ENCODE results near the gene HDAC2.
"Not testable (repeated sequence)": the region's sequence is repeated elsewhere in the genome, so short reads cannot be mapped to it uniquely, and the experiment has no call there.

Gene HDAC2

GRCh38 chr6:113970805-113971676 lies at the start of gene HDAC2:
Gene HDAC2, minus strand, starts transcription at chr6:113971148. Its CDS starts 240 bp downstream, at chr6:113970908.
- peak; percentile 87 for DNase-seq (ENCODE audit: low spot score)

DNA sequence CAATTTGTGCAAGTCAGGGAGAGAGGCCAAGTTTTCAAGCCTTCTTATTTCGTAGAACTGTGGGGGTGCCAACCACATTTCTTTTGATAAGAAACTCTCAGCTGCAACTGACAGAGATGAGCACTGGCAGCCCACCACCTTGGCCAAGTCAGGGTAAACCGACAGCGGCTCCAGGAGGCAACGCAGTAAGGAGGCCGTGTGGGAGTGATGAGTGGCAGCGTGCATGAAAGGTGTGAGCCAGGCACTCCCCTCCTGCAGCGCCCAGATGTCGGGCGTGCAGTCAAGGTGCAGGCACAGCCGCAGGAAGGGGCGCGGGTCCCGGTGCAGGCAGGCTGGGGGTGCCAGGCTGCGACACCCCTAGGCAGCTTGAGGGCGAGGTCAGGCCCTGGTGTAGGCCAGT lies 49.2 kb upstream of the HDAC2 start:
- DNase-seq (ENCODE audit: low spot score), result no peak

GRCh38 chr6:114017146-114017545 lies 46.2 kb upstream of the HDAC2 start:
- DNase-seq (ENCODE audit: low spot score), result not testable (repeated sequence)

GRCh38 chr6:114014106-114014505 lies 43.2 kb upstream of the HDAC2 start:
- not testable (repeated sequence) for DNase-seq (ENCODE audit: low spot score)

DNA sequence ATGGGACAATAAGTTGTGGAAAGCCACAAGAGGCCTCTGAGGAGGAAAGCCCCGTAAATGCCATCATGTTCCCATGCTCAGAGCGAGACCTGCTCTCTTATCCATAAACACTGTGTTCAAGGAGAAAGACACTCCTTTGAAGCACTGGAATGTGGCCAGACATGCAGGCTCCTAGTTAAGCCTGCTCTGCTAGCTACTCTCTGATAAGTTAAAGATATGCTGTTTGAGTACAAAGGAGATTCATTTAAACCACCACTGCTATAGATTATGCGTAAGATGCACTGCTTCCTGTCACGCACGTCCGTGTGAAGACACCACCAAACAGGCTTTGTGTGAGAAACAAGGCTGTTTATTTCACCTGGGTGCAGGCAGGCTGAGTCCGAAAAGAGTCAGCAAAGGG lies 40.5 kb upstream of the HDAC2 start:
- DNase-seq (ENCODE audit: low spot score), result not testable (repeated sequence)

- DNase-seq (ENCODE audit: low spot score), result no peak
Observed at GRCh38 chr6:114010540-114010939, 39.6 kb upstream of the HDAC2 start.

DNA sequence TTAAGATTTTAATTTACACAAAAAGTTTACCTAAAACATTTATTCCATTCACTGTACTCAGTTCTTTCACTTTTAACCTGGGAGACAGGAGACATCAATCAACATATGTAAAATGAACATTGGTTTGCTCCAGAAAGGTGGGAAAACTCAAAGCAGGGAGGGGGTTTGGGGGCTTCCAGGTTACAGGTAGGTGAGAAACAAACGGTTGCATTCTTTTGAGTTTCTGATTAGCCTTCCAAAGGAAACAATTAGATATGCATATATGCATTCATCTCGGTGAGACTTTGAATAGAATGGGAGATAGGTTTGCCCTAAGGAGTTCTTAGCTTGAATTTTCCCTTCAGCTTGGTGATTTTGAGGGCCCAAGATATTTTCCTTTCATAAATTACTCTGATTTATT lies 38.2 kb upstream of the HDAC2 start:
- DNase-seq (ENCODE audit: low spot score), result no peak

DNA sequence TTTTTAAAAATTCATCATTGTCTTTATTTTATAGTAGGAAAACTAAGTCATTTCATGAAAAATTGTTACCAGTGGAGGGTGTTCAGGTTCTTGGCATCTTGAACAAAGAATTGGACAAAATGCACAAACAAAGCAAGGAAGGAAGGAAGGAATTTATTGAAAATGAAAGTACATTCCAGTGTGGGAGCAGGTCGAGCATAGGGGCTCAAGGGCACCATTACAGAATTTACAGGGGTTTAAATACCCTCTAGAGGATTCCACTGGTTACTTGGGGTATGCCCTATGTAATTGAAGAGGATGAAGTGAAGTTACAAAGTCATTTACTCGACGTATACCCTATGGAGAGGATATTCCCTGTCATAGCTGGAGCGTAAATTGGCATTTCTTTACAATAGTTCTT lies 37.4 kb upstream of the HDAC2 start:
- DNase-seq (ENCODE audit: low spot score), result no peak

- no peak for DNase-seq (ENCODE audit: low spot score)
Observed at GRCh38 chr6:114007516-114007915, 36.6 kb upstream of the HDAC2 start.

- DNase-seq (ENCODE audit: low spot score), result no peak
Observed at GRCh38 chr6:114001354-114001753, 30.4 kb upstream of the HDAC2 start.

- no peak for DNase-seq (ENCODE audit: low spot score)
Observed at GRCh38 chr6:114000069-114000468, 29.1 kb upstream of the HDAC2 start.

DNA sequence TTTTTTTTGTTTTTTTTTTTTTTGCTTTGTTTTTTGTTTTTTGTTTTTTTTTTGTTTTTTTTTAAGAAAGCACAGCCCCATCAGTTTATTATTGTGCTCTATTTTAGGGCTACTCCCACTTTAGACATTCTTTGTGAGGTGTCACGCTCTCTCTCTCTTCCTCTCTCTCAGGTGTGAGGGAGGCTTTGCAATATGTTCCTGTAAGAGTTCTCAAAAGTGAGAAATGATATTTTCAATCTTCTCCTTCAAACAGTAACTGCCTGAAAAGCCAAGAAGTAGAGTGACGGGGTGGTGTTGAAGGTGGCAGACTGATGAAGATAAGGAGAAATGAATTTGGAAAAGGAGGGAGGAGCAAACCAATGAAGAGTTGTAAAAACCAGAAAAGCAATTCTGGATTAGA lies 28.3 kb upstream of the HDAC2 start:
- no peak for DNase-seq (ENCODE audit: low spot score)

- DNase-seq (ENCODE audit: low spot score), result no peak
Observed at GRCh38 chr6:113998811-113999210, 27.9 kb upstream of the HDAC2 start.

DNA sequence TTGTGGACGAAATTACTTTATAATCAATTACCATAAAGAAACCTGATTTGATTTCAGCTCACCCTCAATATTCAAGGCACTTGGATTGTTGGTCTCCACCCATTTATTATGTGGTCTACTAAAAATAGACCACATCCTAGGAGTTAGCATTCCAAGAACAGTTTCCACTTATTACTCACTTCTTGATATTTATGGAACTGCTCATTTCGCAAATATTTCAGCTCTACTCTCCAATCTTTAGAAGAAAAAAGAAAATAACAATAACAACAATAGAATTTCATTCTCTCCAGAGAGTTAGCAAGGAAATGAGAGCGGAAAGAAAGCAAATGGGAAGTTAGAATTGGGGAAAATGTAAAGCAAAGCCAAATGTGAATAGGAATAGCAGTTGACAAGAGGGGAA lies 26.2 kb upstream of the HDAC2 start:
- DNase-seq (ENCODE audit: low spot score), result no peak

DNA sequence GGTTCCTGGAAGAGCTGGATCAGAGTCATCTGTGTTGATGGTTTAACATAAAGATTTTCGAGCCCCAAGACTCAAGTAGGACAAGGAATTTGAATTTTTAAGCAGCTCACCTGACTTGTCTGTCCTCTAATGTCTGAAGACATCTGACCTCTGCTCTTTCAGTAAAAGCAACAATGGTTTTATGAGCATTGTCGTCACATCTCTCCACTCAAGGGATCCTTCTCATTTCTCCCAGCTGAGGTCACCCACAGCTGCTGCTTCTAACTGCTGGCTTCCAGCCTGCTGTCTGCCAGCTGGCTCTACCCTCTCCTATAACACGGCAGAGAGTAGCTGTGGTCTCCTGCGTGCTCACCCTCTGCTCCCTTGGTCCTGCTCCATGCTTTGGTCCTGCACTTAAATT lies 24.7 kb upstream of the HDAC2 start:
- DNase-seq (ENCODE audit: low spot score), result peak; percentile 16

DNA sequence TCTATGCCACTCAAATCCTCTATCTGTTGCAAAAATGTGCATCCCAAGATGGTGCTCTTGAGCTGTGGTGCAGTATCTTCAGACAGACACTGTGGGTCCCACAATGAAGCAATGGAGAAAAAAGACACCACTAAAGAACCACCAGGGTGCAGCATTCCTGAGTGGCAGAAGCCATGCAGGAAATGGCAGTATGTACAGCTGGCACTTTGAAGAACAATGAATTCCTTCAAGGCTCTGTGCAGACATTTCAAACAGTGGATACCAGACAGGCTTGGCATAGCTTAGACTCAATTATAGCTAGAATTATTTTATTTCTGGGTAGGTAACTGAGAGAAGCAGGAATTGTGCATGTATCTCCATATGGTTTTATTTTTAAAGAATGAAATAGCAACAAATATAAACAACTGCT lies 24.0 kb upstream of the HDAC2 start:
- peak; percentile 65 for DNase-seq (ENCODE audit: low spot score)

- no peak for DNase-seq (ENCODE audit: low spot score)
Observed at GRCh38 chr6:113989675-113990074, 18.7 kb upstream of the HDAC2 start.

DNA sequence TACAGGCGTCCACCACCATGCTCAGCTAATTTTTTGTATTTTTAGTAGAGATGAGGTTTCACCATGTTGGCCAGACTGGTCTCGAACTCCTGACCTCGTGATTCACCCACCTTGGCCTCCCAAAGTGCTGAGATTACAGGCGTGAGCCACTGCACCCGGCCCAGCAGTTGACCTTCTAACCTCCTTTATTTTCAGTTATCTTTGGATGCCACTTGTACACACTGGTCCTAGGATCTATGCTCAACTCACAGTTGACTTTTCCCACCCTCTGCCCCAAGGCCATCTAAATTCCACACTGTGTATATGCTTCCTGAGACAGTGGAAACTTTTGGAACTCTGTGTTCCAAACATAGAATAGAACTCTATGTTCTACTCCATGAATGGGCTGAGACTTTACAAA lies 11.7 kb upstream of the HDAC2 start:
- DNase-seq (ENCODE audit: low spot score), result not testable (repeated sequence)

GRCh38 chr6:113982055-113982550 lies 11.2 kb upstream of the HDAC2 start:
- DNase-seq (ENCODE audit: low spot score), result no peak

GRCh38 chr6:113980937-113981554 lies 10.1 kb upstream of the HDAC2 start:
- peak; percentile 36 for DNase-seq (ENCODE audit: low spot score)

GRCh38 chr6:113979937-113980336 lies 9.0 kb upstream of the HDAC2 start:
- DNase-seq (ENCODE audit: low spot score), result no peak

DNA sequence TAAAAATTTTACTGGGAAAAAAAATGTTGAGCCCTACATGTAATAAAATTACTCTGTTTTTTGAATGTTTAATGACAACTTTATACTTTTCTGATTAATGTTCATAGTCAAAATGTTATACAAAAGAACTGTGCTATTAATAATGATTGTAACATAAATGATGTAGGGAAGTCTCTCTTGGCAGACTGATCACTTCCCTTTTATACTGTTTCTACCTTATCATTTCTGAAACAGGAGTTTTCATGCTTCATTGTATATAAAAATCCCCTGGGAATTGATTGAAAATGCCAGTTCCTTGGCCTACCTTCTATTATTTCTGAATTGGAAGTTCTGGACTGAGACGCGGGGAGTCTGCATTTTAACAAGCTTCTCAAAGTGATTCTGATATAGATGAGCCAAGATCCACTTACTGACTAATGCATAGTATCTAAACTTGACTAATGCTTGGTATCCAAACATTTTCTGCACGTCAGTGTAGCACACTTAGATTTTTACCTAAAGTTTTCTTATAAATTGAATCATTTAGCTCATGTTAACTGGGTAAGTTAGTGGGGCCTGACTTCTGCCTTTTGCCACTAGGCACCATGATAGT lies 7.2 kb upstream of the HDAC2 start:
- DNase-seq (ENCODE audit: low spot score), result no peak

DNA sequence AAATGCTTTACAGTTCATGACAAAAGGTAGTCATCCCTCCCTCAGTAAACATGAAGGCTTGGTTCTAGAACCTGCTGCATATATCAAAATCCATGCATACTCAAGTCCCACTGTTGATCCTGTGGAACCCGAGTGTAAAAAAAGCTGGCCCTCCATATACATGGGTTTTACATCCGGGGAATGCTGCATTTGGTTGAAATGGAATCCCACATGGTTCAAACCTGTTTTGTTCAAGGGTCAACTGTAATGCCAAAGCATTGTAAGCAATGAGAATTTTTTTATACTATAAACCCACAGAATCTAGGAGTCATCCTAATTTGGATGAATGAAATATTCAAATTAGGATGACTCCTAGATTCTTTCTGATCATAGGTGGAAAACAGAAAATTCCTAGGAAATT lies 5.9 kb upstream of the HDAC2 start:
- DNase-seq (ENCODE audit: low spot score), result no peak

Data from HuH-7 (cell line).